SU-DHL-6 (cell line): ENCODE measurements around the gene ANKRD13C.

Experiments used
- CTCF ChIP-seq: fragments of 200-600 bp; sonication (generic); IDR thresholded peaks from one replicate; pipeline ENCODE4 v1.5.1; 2017; ENCODE audit warnings: antibody characterized with exemption, mild to moderate bottlenecking, low read length, moderate library complexity; ENCODE audit not compliant: insufficient read depth, poor library complexity, severe bottlenecking
- EZH2phosphoT487 ChIP-seq: fragments of 200-600 bp; sonication (generic), shearing (Covaris generic); conservative IDR thresholded peaks from 2 replicates; pipeline ENCODE4 v1.6.1; 2018; ENCODE audit warnings: mild to moderate bottlenecking, antibody characterized with exemption, low read length, moderate library complexity, mixed read lengths

DNA sequence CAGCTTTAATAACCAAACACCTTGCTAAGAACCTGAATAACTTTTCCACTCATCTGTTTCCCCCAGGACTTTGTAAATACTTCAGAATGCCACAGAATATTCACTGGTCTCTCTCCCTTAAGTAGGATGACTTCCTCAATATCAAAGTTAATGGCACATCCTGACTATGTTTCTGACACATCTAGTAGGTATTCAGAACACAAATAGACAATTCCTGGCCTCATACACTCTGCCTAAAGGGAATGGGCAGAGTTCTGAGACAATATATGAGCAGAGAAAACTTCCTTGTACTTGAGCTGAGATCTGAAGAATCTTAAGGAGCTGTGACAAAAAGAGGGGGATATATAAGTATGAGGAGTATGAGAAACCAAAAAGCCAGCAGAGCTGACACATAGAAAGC, 34.8 kb downstream of the ANKRD13C start:
- TF ChIP-seq CTCF (no peak), EZH2phosphoT487 (no peak)
